ENCODE results near the gene FAM240A.

GRCh38 chr3:46595819-46596314, 16.5 kb upstream of the FAM240A start:
- no peak for TF ChIP-seq CTCF (conservative IDR thresholded peaks at IDR 0.05; ENCODE audit: low read depth, low read length)
- no peak for TF ChIP-seq EZH2 (IDR thresholded peaks at IDR 0.05; ENCODE audit: borderline replicate concordance, low read depth, low read length, poor library complexity, severe bottlenecking)

Measured in A673 (cell line).